GM12891 (cell line): ENCODE data around the gene LRRC43.

Source experiments
- PAX5 ChIP-seq: IDR thresholded peaks from 2 replicates; pipeline ENCODE4 v1.6.1; 2011; ENCODE audit warnings: low read length, moderate library complexity, mild to moderate bottlenecking; ENCODE audit not compliant: insufficient read depth, severe bottlenecking
- POLR2A ChIP-seq: IDR thresholded peaks from 2 replicates; pipeline ENCODE4 v1.6.1; 2011; ENCODE audit warnings: low read depth, low read length, control low read depth
- POLR2AphosphoS5 ChIP-seq: IDR thresholded peaks from 2 replicates; pipeline ENCODE4 v1.6.1; 2011; ENCODE audit warnings: low read depth, low read length, control low read depth
- POU2F2 ChIP-seq: IDR thresholded peaks from 2 replicates; pipeline ENCODE4 v1.6.1; 2011; ENCODE audit warnings: low read depth, mild to moderate bottlenecking, control low read depth, low read length, moderate library complexity
- SPI1 ChIP-seq: IDR thresholded peaks from 2 replicates; pipeline ENCODE4 v1.6.1; 2011; ENCODE audit warnings: low read depth, low read length, control low read depth
- TAF1 ChIP-seq: IDR thresholded peaks from 2 replicates; pipeline ENCODE4 v1.6.1; 2011; ENCODE audit warnings: low read depth, low read length, control low read depth

GRCh38 chr12:122190842-122191668 lies 8.1 kb downstream of the LRRC43 start:
- TF ChIP-seq POLR2AphosphoS5 (no peak), POLR2A (no peak), TAF1 (no peak), SPI1 (no peak), PAX5 (no peak), POU2F2 (no peak)
